Neural cell (in vitro differentiated cells): ENCODE data around the gene OGFOD3.

Experiments used
- CTCF ChIP-seq: fragments of 450-650 bp; IDR thresholded peaks from 2 replicates; pipeline ENCODE4 v1.5.1; 2014; ENCODE audit warnings: antibody characterized with exemption, mild to moderate bottlenecking, moderate library complexity; ENCODE audit not compliant: poor library complexity, severe bottlenecking
- POLR2AphosphoS5 ChIP-seq: IDR thresholded peaks from 2 replicates; pipeline ENCODE4 v1.6.1; 2012
- TAF1 ChIP-seq: IDR thresholded peaks from 2 replicates; pipeline ENCODE4 v1.6.1; 2012; ENCODE audit warnings: low read depth
- TF ChIP-seq, protein P1 (sequence below): IDR thresholded peaks from 2 replicates; pipeline ENCODE4 v1.6.1; 2012; ENCODE audit warnings: borderline replicate concordance

DNA sequence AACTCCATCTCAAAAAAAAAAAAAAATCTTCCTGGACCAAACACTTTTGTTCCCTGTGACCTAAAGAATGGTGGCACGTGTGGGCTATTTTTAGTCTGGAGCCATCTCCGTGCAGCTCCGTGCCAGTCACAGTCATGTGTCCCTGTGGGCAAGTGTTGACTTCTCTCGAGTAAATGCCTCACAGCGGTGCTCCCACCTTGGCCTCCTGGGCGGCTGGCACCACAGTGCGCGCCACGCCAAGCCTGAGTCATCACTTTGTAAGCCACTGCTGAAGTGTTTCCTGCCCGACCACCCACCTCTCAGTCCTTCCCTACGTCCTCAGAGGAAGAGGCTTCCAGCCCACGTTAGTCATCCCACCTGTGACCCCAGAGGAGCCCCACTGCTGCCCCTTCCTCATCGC is 11.1 kb downstream of the OGFOD3 start:
- TF ChIP-seq CTCF (no peak), POLR2AphosphoS5 (no peak), TAF1 (no peak)
- TF ChIP-seq, protein P1, sequence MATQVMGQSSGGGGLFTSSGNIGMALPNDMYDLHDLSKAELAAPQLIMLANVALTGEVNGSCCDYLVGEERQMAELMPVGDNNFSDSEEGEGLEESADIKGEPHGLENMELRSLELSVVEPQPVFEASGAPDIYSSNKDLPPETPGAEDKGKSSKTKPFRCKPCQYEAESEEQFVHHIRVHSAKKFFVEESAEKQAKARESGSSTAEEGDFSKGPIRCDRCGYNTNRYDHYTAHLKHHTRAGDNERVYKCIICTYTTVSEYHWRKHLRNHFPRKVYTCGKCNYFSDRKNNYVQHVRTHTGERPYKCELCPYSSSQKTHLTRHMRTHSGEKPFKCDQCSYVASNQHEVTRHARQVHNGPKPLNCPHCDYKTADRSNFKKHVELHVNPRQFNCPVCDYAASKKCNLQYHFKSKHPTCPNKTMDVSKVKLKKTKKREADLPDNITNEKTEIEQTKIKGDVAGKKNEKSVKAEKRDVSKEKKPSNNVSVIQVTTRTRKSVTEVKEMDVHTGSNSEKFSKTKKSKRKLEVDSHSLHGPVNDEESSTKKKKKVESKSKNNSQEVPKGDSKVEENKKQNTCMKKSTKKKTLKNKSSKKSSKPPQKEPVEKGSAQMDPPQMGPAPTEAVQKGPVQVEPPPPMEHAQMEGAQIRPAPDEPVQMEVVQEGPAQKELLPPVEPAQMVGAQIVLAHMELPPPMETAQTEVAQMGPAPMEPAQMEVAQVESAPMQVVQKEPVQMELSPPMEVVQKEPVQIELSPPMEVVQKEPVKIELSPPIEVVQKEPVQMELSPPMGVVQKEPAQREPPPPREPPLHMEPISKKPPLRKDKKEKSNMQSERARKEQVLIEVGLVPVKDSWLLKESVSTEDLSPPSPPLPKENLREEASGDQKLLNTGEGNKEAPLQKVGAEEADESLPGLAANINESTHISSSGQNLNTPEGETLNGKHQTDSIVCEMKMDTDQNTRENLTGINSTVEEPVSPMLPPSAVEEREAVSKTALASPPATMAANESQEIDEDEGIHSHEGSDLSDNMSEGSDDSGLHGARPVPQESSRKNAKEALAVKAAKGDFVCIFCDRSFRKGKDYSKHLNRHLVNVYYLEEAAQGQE, result no peak
